K562 (cell line): Measurements from ENCODE around the gene KIAA0930. TPM values are rescaled to one million over a fixed set of nuclear protein-coding genes. Genes with fewer than 3 reads are reported as not detected.

Experiments used
- ATAC-seq: fragments of 200-7000 bp; cut with Tn5 transposase; 3 replicates; pipeline ENCODE4 v1.9.1; 2020; ENCODE audit warnings: moderate library complexity
- BruUV-seq: library from RNA; stranded (reverse); fragments of 400-500 nt; replicated peaks from 2 replicates; lab custom pipeline; 2021; lab: Mats Ljungman, UMichigan
- CTCF ChIA-PET: fragments of 300-600 bp; formaldehyde crosslinking; extraction: SDS; loops from one replicate; lab custom pipeline; 2021; ENCODE audit warnings: low intra/inter-chr PET ratio; lab: Yijun Ruan, JAX
- POLR2A ChIA-PET: fragments of 300-600, 350-650 bp; sonication (Branson Sonifier 250); formaldehyde crosslinking; extraction: SDS; loops from one replicate; lab custom pipeline; 2021; ENCODE audit warnings: antibody characterized with exemption, inconsistent platforms; lab: Yijun Ruan, JAX
- DNase-seq, 4 experiments: peaks; one replicate each; pipeline versions ENCODE4 v3.0.0 to v3.0.0-alpha.2; 2011 to 2018; ENCODE audit warnings: low spot score in 3 of 4, mixed read lengths in 3 of 4; ENCODE audit errors: extremely low read depth in 1 of 4
- FAIRE-seq: peaks from 2 replicates; lab custom pipeline; 2011; peaks lifted over from hg19 to GRCh38; lab: Jason Lieb, UNC
- H2AFZ ChIP-seq: 2 replicates; pipeline ENCODE4 v1.6.0; 2011; ENCODE audit warnings: low read depth, low read length, control low read depth, inconsistent platforms
- H3K27ac ChIP-seq: fragments of 200-600 bp; 3 replicates; pipeline ENCODE4 v1.8.0; 2011; ENCODE audit warnings: low read depth, mild to moderate bottlenecking, control low read depth, inconsistent platforms, low read length, moderate library complexity, mixed read lengths; ENCODE audit errors: extremely low read depth
- H3K27me3 ChIP-seq, 2 experiments: fragments of 300-600 bp in 1 of 2; 2 replicates in 1 of 2; 3 replicates in 1 of 2; pipeline versions ENCODE4 v1.6.0 to v1.8.0; 2011; ENCODE audit warnings: inconsistent platforms in 2 of 2, low read length in 2 of 2, mild to moderate bottlenecking in 1 of 2, mixed read lengths in 1 of 2, moderate library complexity in 1 of 2; ENCODE audit not compliant: control insufficient read depth in 2 of 2, insufficient read depth in 2 of 2
- H3K36me3 ChIP-seq: fragments of 300-600 bp; 3 replicates; pipeline ENCODE4 v1.8.0; 2011; ENCODE audit warnings: mild to moderate bottlenecking, low read length, inconsistent platforms; ENCODE audit not compliant: control insufficient read depth, insufficient read depth
- H3K4me1 ChIP-seq, 2 experiments: fragments of 200-600 bp in 1 of 2; replicated peaks in 1 of 2; 2 replicates in 1 of 2; 3 replicates in 1 of 2; pipeline versions ENCODE4 v1.5.1 to v1.8.0; 2011; ENCODE audit warnings: inconsistent platforms in 2 of 2, low read length in 2 of 2, mild to moderate bottlenecking in 1 of 2, mixed read lengths in 1 of 2, moderate library complexity in 1 of 2; ENCODE audit not compliant: control insufficient read depth in 2 of 2, insufficient read depth in 2 of 2
- H3K4me2 ChIP-seq: 2 replicates; pipeline ENCODE4 v1.6.1; 2011; ENCODE audit warnings: low read length, control low read depth, inconsistent platforms, mixed read lengths; ENCODE audit not compliant: insufficient read depth
- H3K4me3 ChIP-seq: fragments of 200-600 bp; sonication (generic), shearing (Covaris generic); 2 replicates; pipeline ENCODE4 v1.5.1; 2016; ENCODE audit warnings: control low read depth, inconsistent platforms
- H3K79me2 ChIP-seq: fragments of 200-600 bp; 3 replicates; pipeline ENCODE4 v1.8.0; 2011; ENCODE audit warnings: low read length, inconsistent platforms; ENCODE audit not compliant: control insufficient read depth, insufficient read depth
- H3K9ac ChIP-seq, 2 experiments: 2 replicates each; pipeline versions ENCODE4 v1.6.0 to v1.6.1; 2011; ENCODE audit warnings: low read depth in 2 of 2, low read length in 2 of 2, control low read depth in 1 of 2, inconsistent platforms in 1 of 2, mild to moderate bottlenecking in 1 of 2, mixed read lengths in 1 of 2; ENCODE audit not compliant: insufficient read depth in 1 of 2
- H3K9me1 ChIP-seq: one replicate; pipeline ENCODE4 v1.6.0; 2011; ENCODE audit warnings: inconsistent platforms, mild to moderate bottlenecking, low read length, moderate library complexity; ENCODE audit not compliant: control insufficient read depth, insufficient read depth
- H3K9me3 ChIP-seq: replicated peaks from 2 replicates; pipeline ENCODE4 v1.5.1; 2011; ENCODE audit warnings: low read depth, low read length, inconsistent platforms; ENCODE audit not compliant: control insufficient read depth, insufficient read depth
- H4K20me1 ChIP-seq: replicated peaks from 2 replicates; pipeline ENCODE4 v1.6.1; 2011; ENCODE audit warnings: low read length, inconsistent platforms, mixed read lengths; ENCODE audit not compliant: control insufficient read depth, insufficient read depth
- EZH2 ChIP-seq: IDR thresholded peaks from 2 replicates; pipeline ENCODE4 v1.6.1; 2012; ENCODE audit warnings: low read depth, mild to moderate bottlenecking, inconsistent platforms, low read length, borderline replicate concordance
- GTF2E2 ChIP-seq: fragments of 200-800 bp; sonication (Bioruptor generic); IDR thresholded peaks from 2 replicates; pipeline ENCODE4 v1.6.1; 2016; ENCODE audit warnings: missing genetic modification characterization, missing compliant biosample characterization
- KLF10 ChIP-seq: fragments of 250-450 bp; sonication (Bioruptor Pico); IDR thresholded peaks from 2 replicates; pipeline ENCODE4 v1.6.1; 2021; ENCODE audit warnings: matching md5 sums
- NCOR1 ChIP-seq: fragments of 450-650 bp; IDR thresholded peaks from 2 replicates; pipeline ENCODE4 v1.6.1; 2016; ENCODE audit warnings: mild to moderate bottlenecking, moderate library complexity
- PRMT5 ChIP-seq: sonication (generic); formaldehyde crosslinking; IDR thresholded peaks from 2 replicates; pipeline ENCODE4 v1.5.0; 2020; ENCODE audit warnings: missing genetic modification reagents
- RAD21 ChIP-seq, 2 experiments: fragments of 250-450 bp in 1 of 2; fragments of 450-650 bp in 1 of 2; sonication (Bioruptor Pico) in 1 of 2; formaldehyde crosslinking in 1 of 2; IDR thresholded peaks in 1 of 2; conservative IDR thresholded peaks in 1 of 2; 2 replicates each; pipeline versions ENCODE4 v1.4.0 to v1.8.0; 2020 to 2022; ENCODE audit warnings: mild to moderate bottlenecking in 2 of 2, moderate library complexity in 1 of 2
- RBM15 ChIP-seq: fragments of 200-400 bp; formaldehyde crosslinking; IDR thresholded peaks from 2 replicates; pipeline ENCODE4 v1.6.1; 2018; ENCODE audit warnings: mild to moderate bottlenecking, low read length, moderate library complexity; ENCODE audit not compliant: insufficient read depth
- SRF ChIP-seq, 2 experiments: fragments of 250-450, 450-650 bp in 1 of 2; sonication (Bioruptor Pico) in 1 of 2; sonication (generic) in 1 of 2; formaldehyde crosslinking; IDR thresholded peaks; 2 replicates each; pipeline versions ENCODE4 v1.5.0 to v1.5.1; 2020 to 2022; ENCODE audit warnings: mild to moderate bottlenecking in 1 of 2, missing genetic modification reagents in 1 of 2
- ZNF174 ChIP-seq: fragments of 250-450 bp; sonication (Bioruptor Pico); IDR thresholded peaks from 2 replicates; pipeline ENCODE4 v1.4.0; 2020; ENCODE audit warnings: mild to moderate bottlenecking
- ZSCAN32 ChIP-seq: fragments of 450-650 bp; formaldehyde crosslinking; IDR thresholded peaks from 2 replicates; pipeline ENCODE4 v1.4.0; 2020; ENCODE audit warnings: mild to moderate bottlenecking, moderate library complexity
- WGBS: fragments of 100-300 bp; shearing (Covaris generic); methylation state at CpG from one replicate; pipeline ENCODE4 v1.1.6; 2016; ENCODE audit warnings: low coverage, mixed read lengths; ENCODE audit not compliant: insufficient coverage; ENCODE audit errors: missing lambda C conversion rate; 5-methylcytosine and 5-hydroxymethylcytosine counted together
- in situ Hi-C: fragments of 300-500 bp; cut with MboI; formaldehyde crosslinking; loops from 4 replicates; pipeline ENCODE4 v1.15.0; 2018; ENCODE audit warnings: inconsistent platforms, mixed read lengths
- intact Hi-C: fragments of 100-400 bp; cut with micrococcal nuclease; formaldehyde crosslinking; loops from 2 replicates; pipeline ENCODE4 v1.14.2; 2022
- polyA plus RNA-seq, 8 experiments: library from polyadenylated mRNA; depleted of rRNA in 4 of 8; stranded (reverse) in 5 of 8; unstranded in 3 of 8; fragments of >200 nt; fragmentation: Nextera tagmentation in 2 of 8; fragmentation: Illumina TruSeq in 1 of 8; extraction: Ambion mirVana in 2 of 8; extraction: Trizol in 1 of 8; gene quantifications; 2 replicates each; pipeline versions ENCODE4 v1.2.1 to v1.2.3, GENCODE V29; 2011 to 2014; ENCODE audit warnings: inconsistent platforms in 1 of 8, missing spikeins in 1 of 8
- total RNA-seq, 7 experiments: library from RNA; depleted of rRNA in 6 of 7; stranded (reverse); fragments of >200 nt in 6 of 7; fragmentation: Illumina TruSeq in 2 of 7; extraction: Trizol in 2 of 7; gene quantifications; 2 replicates each; pipeline versions ENCODE4 v1.2.1 to v1.2.3, GENCODE V29; 2011 to 2021; ENCODE audit warnings: low replicate concordance in 1 of 7
- TF ChIP-seq, protein P1 (sequence below), 3 experiments: IDR thresholded peaks in 2 of 3; conservative IDR thresholded peaks in 1 of 3; 2 replicates each; pipeline ENCODE4 v1.5.1; 2011 to 2012; ENCODE audit warnings: low read length in 3 of 3, mild to moderate bottlenecking in 3 of 3, control low read depth in 2 of 3, improper control_type of control experiment in 1 of 3, inconsistent platforms in 1 of 3, low read depth in 1 of 3, mixed read lengths in 1 of 3, moderate library complexity in 1 of 3; ENCODE audit not compliant: insufficient read depth in 2 of 3
- TF ChIP-seq, protein P2 (sequence below): fragments of 250-450 bp; sonication (Bioruptor Pico); IDR thresholded peaks from 2 replicates; pipeline ENCODE4 v1.8.0; 2021; ENCODE audit warnings: moderate library complexity, mild to moderate bottlenecking, inconsistent platforms

Gene KIAA0930
- total and polyA plus RNA-seq, 9 of the 15 experiments (the other 6 are each of a cell fraction or from before 2014, with no cell fraction given), result 0.24 to 12.1 (median 6.4) TPM

DNA sequence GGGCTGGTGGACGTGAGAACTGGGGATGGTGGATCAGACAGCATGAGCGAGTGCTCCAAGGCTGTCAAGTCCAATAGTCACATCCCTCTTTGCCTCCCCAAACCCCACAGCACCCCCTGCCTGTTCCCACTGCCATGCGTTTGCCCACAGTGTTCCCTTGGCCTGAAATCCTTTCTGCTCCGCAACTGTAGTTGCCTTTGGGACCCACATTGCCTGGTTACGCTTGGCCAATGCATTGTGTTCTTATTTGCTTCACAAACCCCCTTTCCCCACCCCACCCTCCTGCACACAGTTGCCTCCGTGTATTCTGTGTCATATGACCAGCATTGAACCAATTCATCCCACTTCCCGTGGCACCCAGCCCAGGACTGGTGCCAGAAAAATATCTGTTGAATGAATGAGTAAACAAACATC, 2.1 kb upstream of the KIAA0930 start:
- Histone ChIP-seq H3K27me3 (no peaks in the 10 kb centered on the region), H3K27ac (no peak overlapping the region), H3K4me1 (peaks cover 0 to 17% of the 10 kb centered on the region in 2 experiments; a peak in 3 of 5 replicates), H3K4me3 (no peak overlapping the region), H3K9me3 (no peaks in the 10 kb centered on the region), H2AFZ (no peak overlapping the region), H4K20me1 (no peaks in the 10 kb centered on the region), H3K9me1 (no peaks in the 10 kb centered on the region), H3K9ac (no peak overlapping the region), H3K79me2 (no peaks in the 10 kb centered on the region), H3K4me2 (no peak overlapping the region), H3K36me3 (no peaks in the 10 kb centered on the region)
- POLR2A ChIA-PET, result no interaction called here
- no peak for TF ChIP-seq ZNF174 (CRISPR knock-in tag)
- no peak for TF ChIP-seq RBM15
- TF ChIP-seq EZH2, result no peak
- TF ChIP-seq SRF (CRISPR knock-in tag; IDR thresholded peaks at IDR 0.05), result no peak
- no peak for TF ChIP-seq NCOR1
- TF ChIP-seq, protein P1, sequence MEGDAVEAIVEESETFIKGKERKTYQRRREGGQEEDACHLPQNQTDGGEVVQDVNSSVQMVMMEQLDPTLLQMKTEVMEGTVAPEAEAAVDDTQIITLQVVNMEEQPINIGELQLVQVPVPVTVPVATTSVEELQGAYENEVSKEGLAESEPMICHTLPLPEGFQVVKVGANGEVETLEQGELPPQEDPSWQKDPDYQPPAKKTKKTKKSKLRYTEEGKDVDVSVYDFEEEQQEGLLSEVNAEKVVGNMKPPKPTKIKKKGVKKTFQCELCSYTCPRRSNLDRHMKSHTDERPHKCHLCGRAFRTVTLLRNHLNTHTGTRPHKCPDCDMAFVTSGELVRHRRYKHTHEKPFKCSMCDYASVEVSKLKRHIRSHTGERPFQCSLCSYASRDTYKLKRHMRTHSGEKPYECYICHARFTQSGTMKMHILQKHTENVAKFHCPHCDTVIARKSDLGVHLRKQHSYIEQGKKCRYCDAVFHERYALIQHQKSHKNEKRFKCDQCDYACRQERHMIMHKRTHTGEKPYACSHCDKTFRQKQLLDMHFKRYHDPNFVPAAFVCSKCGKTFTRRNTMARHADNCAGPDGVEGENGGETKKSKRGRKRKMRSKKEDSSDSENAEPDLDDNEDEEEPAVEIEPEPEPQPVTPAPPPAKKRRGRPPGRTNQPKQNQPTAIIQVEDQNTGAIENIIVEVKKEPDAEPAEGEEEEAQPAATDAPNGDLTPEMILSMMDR (IDR thresholded peaks at IDR 0.05 in 2 of 3, conservative IDR thresholded peaks at IDR 0.05 in 1 of 3; ENCODE audit: insufficient read depth in 2 of 3, low read depth in 1 of 3, low read length in 3 of 3), result peak; percentile 17 to 34 (median 22); a peak in 2 of 6 replicates
- TF ChIP-seq, protein P2, sequence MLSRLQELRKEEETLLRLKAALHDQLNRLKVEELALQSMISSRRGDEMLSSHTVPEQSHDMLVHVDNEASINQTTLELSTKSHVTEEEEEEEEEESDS (CRISPR knock-in tag), result no peak
- TF ChIP-seq GTF2E2 (tag), result no peak
- peak in 1 of 2 experiments; percentile 18; a peak in 1 of 4 replicates for TF ChIP-seq RAD21 (CRISPR knock-in tag; conservative IDR thresholded peaks at IDR 0.05 in 1 of 2, IDR thresholded peaks at IDR 0.05 in 1 of 2)
- TF ChIP-seq PRMT5 (CRISPR knock-in tag), result no peak
- TF ChIP-seq ZSCAN32 (CRISPR knock-in tag), result no peak
- TF ChIP-seq KLF10 (CRISPR knock-in tag), result no peak
- BruUV-seq, result no TSS peak
- CTCF ChIA-PET, result no interaction called here
- no peak for ATAC-seq
- FAIRE-seq, result no peak
- 54% methylated on average over 4 of the region's 7 CpGs for WGBS
- peak in 1 of 4 experiments; percentile 6 for DNase-seq
- intact Hi-C loops (no loop called here), in situ Hi-C loops (loop anchor here (25.0 kb wide), 1 partner anchor 430 kb away; no protein-coding TSS in a partner anchor)
